ENCODE results near the gene GLT1D1. TPM values are rescaled to one million over a fixed set of nuclear protein-coding genes. Genes with fewer than 3 reads are reported as not detected.

The GLT1D1 gene
- total RNA-seq, 2 experiments from 2014 or later = 0.30 to 0.53 TPM

DNA sequence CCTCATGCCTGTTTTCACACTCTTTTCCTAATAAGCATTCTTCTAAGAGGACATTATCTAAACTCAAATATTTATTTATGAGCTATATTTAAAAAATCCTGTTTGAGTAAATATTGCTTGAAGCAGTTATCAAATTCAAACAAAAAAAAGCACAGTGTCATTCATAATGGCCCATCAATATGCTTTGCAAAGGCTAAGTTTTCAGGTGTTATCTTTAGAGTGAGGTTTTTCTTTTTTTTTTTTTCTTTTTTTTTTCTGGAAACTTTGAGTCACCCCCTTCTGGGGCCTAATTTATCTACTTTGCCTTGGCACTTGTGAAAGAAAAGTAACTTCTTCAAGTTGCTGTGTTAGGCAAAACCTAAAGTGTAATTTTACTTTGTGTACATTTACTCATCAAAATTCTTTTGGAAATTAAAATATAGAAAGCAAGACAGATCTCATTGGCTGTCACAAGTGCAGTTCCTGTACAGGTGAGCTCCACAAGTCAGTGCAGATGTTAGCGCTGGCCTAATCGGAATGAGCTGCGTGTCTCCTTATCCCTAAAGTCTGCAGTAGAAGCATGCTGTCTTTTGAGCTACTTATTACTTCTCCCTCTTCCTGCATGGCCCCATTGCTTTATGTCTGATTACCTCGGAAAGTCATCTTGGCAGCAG is 53.3 kb downstream of the GLT1D1 start:
- Mint-ChIP-seq H3K9me3 (ENCODE audit: low read depth) (no peaks in the 10 kb centered on the region), H3K4me3 (no peak overlapping the region), H3K36me3 (ENCODE audit: low read depth) (no peaks in the 10 kb centered on the region), H3K27me3 (no peaks in the 10 kb centered on the region), H3K27ac (no peak overlapping the region), H3K4me1 (peaks cover 8% of the 10 kb centered on the region)
- no peak for DNase-seq
- ChIA-PET CTCF (no interaction called here), POLR2A (no interaction called here)
- no peak for ATAC-seq
- intact Hi-C loops (cut with DNase I, micrococcal nuclease) = no loop called here

GRCh38 chr12:128908254-128908653 is 55.0 kb downstream of the GLT1D1 start:
- ChIA-PET CTCF (no interaction called here), POLR2A (no interaction called here)
- no peaks in the 10 kb centered on the region for H3K27me3 Mint-ChIP-seq
- DNase-seq (no peak), ATAC-seq (no peak)
- intact Hi-C loops (cut with DNase I, micrococcal nuclease) = no loop called here
- no peak overlapping the region for H3K4me3 Mint-ChIP-seq
- H3K36me3 Mint-ChIP-seq (ENCODE audit: low read depth) = no peaks in the 10 kb centered on the region
- H3K4me1 Mint-ChIP-seq = peaks cover 8% of the 10 kb centered on the region
- no peak overlapping the region for H3K27ac Mint-ChIP-seq
- no peaks in the 10 kb centered on the region for H3K9me3 Mint-ChIP-seq (ENCODE audit: low read depth)

DNA sequence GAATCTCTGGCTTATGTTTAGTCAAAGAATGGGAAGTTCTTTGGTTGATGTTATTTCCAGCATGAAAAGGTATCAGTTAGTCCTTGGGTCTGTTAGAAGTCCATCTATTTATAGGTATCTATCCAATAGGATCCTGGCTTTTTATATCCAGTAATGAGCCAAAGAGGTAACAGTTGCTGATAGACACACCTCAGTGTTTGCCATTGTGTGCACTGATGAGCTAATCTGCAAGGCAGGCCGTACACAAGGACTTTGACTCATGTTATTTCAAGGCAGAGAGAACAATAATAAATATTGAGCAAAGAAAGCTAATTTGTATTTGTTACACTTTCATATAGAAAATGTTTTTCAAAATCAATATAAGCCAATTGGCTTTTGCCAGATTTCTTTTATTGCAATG is 56.4 kb downstream of the GLT1D1 start:
- no peaks in the 10 kb centered on the region for H3K27me3 Mint-ChIP-seq
- POLR2A ChIA-PET = no interaction called here

DNA sequence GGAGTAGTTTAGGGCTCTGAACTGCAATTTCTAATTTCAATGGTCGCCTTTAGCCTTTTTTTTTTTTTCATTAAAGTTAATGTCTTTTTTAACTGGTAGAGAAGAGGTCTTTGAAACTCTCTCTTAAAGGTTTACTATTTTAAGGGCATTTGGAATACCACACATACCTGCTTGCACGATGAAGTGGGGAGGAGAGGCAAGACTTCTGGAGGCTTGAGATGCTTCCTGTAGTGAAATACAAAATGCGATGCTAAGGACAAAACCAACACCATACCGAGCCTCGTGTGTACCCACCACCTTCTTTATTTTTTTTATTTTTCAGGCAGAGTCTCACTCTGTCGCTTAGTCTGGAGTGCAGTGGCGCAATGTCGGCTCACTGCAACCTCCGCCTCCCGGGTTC is 57.4 kb downstream of the GLT1D1 start:
- intact Hi-C loops (cut with DNase I, micrococcal nuclease) = no loop called here
- CTCF ChIA-PET = no interaction called here
- Mint-ChIP-seq H3K36me3 (ENCODE audit: low read depth) (no peaks in the 10 kb centered on the region), H3K27me3 (no peaks in the 10 kb centered on the region), H3K4me3 (no peak overlapping the region), H3K27ac (no peak overlapping the region), H3K9me3 (ENCODE audit: low read depth) (no peaks in the 10 kb centered on the region), H3K4me1 (peaks cover 25% of the 10 kb centered on the region)
- no peak for DNase-seq
- no peak for ATAC-seq
- POLR2A ChIA-PET = no interaction called here

More for the DNA sequence above, 56.4 kb downstream of the GLT1D1 start:
- Mint-ChIP-seq H3K9me3 (ENCODE audit: low read depth) (no peaks in the 10 kb centered on the region), H3K4me3 (no peak overlapping the region), H3K4me1 (peaks cover 17% of the 10 kb centered on the region), H3K36me3 (ENCODE audit: low read depth) (no peaks in the 10 kb centered on the region), H3K27ac (no peak overlapping the region)
- ATAC-seq = no peak
- CTCF ChIA-PET = no interaction called here
- DNase-seq = no peak
- intact Hi-C loops (cut with DNase I, micrococcal nuclease) = no loop called here

DNA sequence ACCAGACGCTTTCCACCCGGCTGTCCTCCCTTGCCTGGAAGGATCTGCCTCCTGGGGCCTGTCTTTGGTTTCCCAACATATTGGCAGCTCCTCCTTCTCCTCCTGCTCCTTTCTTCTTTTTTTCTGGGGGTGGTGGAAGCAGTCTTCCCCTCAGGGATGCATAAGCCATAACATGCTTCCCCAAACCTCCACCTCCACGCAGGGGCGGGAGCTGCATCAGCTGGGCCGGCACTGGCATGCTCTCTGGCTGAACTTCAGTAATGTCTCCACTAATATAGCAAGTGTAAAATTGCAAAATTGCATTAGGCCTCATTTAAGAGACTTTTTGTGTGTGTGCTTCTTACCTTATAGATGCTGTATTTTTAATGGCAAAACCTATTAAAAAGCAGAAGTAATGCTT is 58.6 kb downstream of the GLT1D1 start:
- Mint-ChIP-seq H3K27ac (no peak overlapping the region), H3K36me3 (ENCODE audit: low read depth) (no peaks in the 10 kb centered on the region), H3K27me3 (no peaks in the 10 kb centered on the region), H3K4me1 (peaks cover 35% of the 10 kb centered on the region), H3K9me3 (ENCODE audit: low read depth) (no peaks in the 10 kb centered on the region), H3K4me3 (no peak overlapping the region)
- DNase-seq = no peak
- intact Hi-C loops (cut with DNase I, micrococcal nuclease) = no loop called here
- CTCF ChIA-PET = no interaction called here
- POLR2A ChIA-PET = no interaction called here
- no peak for ATAC-seq

DNA sequence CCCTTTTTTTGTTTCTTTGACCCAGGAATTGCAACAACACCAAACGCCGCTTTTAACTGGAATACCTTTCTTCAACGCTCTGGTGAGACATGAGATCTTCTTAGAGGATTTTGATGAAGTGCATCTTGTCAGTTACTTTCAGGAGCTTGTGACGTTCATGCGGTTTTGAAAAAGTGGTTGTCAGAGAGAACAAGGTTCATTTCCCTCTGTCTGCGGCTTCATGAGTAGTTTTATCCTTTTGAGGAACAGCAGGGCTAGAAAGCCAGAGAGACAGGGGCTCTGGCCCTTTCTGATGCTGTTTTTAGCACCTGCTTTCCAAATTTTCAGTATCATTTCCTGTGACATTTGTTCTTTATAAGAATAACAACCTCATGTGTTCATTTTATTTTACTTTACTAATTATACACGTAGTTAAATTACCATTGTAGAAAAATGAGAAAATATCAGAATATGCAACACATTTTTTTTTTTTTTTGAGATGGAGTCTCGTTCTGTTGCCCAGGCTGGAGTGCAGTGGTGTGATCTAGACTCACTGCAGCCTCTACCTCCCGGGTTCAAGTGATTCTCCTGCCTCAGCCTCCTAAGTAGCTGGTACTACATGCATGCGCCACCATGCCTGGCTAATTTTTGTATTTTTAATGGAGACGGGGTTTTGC is 61.8 kb downstream of the GLT1D1 start:
- H3K27me3 Mint-ChIP-seq = no peaks in the 10 kb centered on the region
- ChIA-PET CTCF (no interaction called here), POLR2A (no interaction called here)
- peak overlapping the region; percentile 6 for H3K4me3 Mint-ChIP-seq
- DNase-seq = peak; percentile 76
- peak; percentile 83 for ATAC-seq
- intact Hi-C loops (cut with DNase I, micrococcal nuclease) = loop anchor here (1.0 to 2.0 kb wide), 3 partner anchors 90 to 132 kb away; no protein-coding TSS in a partner anchor
- H3K36me3 Mint-ChIP-seq (ENCODE audit: low read depth) = no peaks in the 10 kb centered on the region
- H3K9me3 Mint-ChIP-seq (ENCODE audit: low read depth) = no peaks in the 10 kb centered on the region
- peak overlapping the region; percentile 78 for H3K27ac Mint-ChIP-seq
- H3K4me1 Mint-ChIP-seq = peaks cover 59% of the 10 kb centered on the region

- DNase-seq (no peak), ATAC-seq (peak; percentile 31)
- no peak overlapping the region for H3K4me3 Mint-ChIP-seq
- intact Hi-C loops (cut with DNase I, micrococcal nuclease) = no loop called here
- H3K27me3 Mint-ChIP-seq = peaks cover 2% of the 10 kb centered on the region
- no peaks in the 10 kb centered on the region for H3K9me3 Mint-ChIP-seq (ENCODE audit: low read depth)
- peaks cover 62% of the 10 kb centered on the region for H3K4me1 Mint-ChIP-seq
- no peaks in the 10 kb centered on the region for H3K36me3 Mint-ChIP-seq (ENCODE audit: low read depth)
- ChIA-PET POLR2A (no interaction called here), CTCF (interaction anchor here (0.7 kb wide), 1 partner anchor 133 kb away, joined by 3 read pairs; no protein-coding TSS in a partner anchor)
- H3K27ac Mint-ChIP-seq = peak overlapping the region; percentile 78
Observed at GRCh38 chr12:128916425-128916824, 63.1 kb downstream of the GLT1D1 start.

GRCh38 chr12:128918481-128919260 is 65.4 kb downstream of the GLT1D1 start:
- H3K27ac Mint-ChIP-seq = peak overlapping the region; percentile 66
- intact Hi-C loops (cut with DNase I, micrococcal nuclease) = no loop called here
- ATAC-seq (peak; percentile 69), DNase-seq (peak; percentile 50)
- POLR2A ChIA-PET = no interaction called here
- no peak overlapping the region for H3K4me3 Mint-ChIP-seq
- no peaks in the 10 kb centered on the region for H3K36me3 Mint-ChIP-seq (ENCODE audit: low read depth)
- H3K27me3 Mint-ChIP-seq = peaks cover 7% of the 10 kb centered on the region
- H3K9me3 Mint-ChIP-seq (ENCODE audit: low read depth) = no peaks in the 10 kb centered on the region
- peaks cover 60% of the 10 kb centered on the region for H3K4me1 Mint-ChIP-seq
- CTCF ChIA-PET = no interaction called here

- no peak for ATAC-seq
- DNase-seq = no peak
- H3K36me3 Mint-ChIP-seq (ENCODE audit: low read depth) = no peaks in the 10 kb centered on the region
- ChIA-PET CTCF (interaction anchor here (0.6 kb wide), 1 partner anchor 19 kb away, joined by 3 read pairs; no protein-coding TSS in a partner anchor), POLR2A (no interaction called here)
- peaks cover 46% of the 10 kb centered on the region for H3K4me1 Mint-ChIP-seq
- intact Hi-C loops (cut with DNase I, micrococcal nuclease) = no loop called here
- no peaks in the 10 kb centered on the region for H3K9me3 Mint-ChIP-seq (ENCODE audit: low read depth)
- H3K27ac Mint-ChIP-seq = no peak overlapping the region
- peaks cover 7% of the 10 kb centered on the region for H3K27me3 Mint-ChIP-seq
- no peak overlapping the region for H3K4me3 Mint-ChIP-seq
Observed at GRCh38 chr12:128920468-128920867, 67.2 kb downstream of the GLT1D1 start.

GRCh38 chr12:128928361-128928760 is 75.1 kb downstream of the GLT1D1 start:
- Mint-ChIP-seq H3K4me1 (peaks cover 9% of the 10 kb centered on the region), H3K36me3 (ENCODE audit: low read depth) (no peaks in the 10 kb centered on the region)
- intact Hi-C loops (cut with DNase I, micrococcal nuclease) = no loop called here

DNA sequence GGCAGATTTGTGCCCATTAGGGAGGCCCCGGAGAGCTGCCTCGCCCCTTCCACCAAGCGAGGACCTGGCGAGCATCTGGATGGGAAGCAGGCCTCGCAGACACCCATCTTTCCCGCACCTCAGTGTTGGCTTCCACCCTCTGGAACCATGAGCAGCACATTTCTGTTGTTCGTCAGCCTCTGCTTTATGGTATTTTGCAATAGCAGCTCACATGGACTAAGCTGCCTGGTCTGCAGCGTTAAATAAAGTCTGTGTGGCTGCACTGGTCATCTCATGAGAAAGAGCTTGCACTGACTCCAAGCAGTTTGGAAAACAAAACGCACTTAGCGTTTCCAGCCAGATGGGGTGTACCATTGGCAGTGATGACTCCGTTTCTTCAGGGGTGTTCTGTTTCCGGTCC is 75.8 kb downstream of the GLT1D1 start:
- Mint-ChIP-seq H3K4me1 (peaks cover 9% of the 10 kb centered on the region), H3K27me3 (peaks cover 5% of the 10 kb centered on the region), H3K27ac (no peak overlapping the region), H3K36me3 (ENCODE audit: low read depth) (no peaks in the 10 kb centered on the region), H3K4me3 (no peak overlapping the region), H3K9me3 (ENCODE audit: low read depth) (no peaks in the 10 kb centered on the region)
- intact Hi-C loops (cut with DNase I, micrococcal nuclease) = no loop called here
- DNase-seq (no peak), ATAC-seq (no peak)
- CTCF ChIA-PET = interaction anchor here (1.4 kb wide), 1 partner anchor 9 kb away, joined by 3 read pairs; no protein-coding TSS in a partner anchor
- POLR2A ChIA-PET = no interaction called here

More at GRCh38 chr12:128928361-128928760, 75.1 kb downstream of the GLT1D1 start:
- ChIA-PET CTCF (interaction anchor here (1.4 kb wide), 1 partner anchor 10 kb away, joined by 3 read pairs; no protein-coding TSS in a partner anchor), POLR2A (no interaction called here)
- Mint-ChIP-seq H3K4me3 (no peak overlapping the region), H3K9me3 (ENCODE audit: low read depth) (no peaks in the 10 kb centered on the region), H3K27ac (no peak overlapping the region), H3K27me3 (peaks cover 2% of the 10 kb centered on the region)
- DNase-seq = no peak
- ATAC-seq = no peak

DNA sequence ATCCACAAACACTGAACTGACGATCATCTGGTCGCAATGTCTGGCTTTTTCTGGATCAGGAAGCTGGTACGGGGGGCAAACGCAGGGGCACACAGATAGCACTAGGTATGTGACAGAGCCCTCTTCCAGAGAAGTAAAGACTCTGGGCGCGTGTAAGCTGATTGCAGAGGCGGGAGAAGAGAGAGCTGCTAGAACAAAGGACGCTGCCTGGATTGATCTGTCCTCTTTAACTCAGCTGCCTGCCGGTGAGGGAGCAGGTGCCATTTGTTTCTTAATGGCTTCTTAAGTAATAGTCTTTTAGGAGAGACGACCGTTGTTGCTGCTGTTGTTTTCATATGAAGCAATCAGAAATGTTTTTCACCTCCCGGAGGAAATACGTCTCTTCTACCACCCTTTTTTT is 77.3 kb downstream of the GLT1D1 start:
- H3K9me3 Mint-ChIP-seq (ENCODE audit: low read depth) = no peaks in the 10 kb centered on the region
- intact Hi-C loops (cut with DNase I, micrococcal nuclease) = no loop called here
- POLR2A ChIA-PET = no interaction called here
- ATAC-seq (no peak), DNase-seq (no peak)
- no peak overlapping the region for H3K27ac Mint-ChIP-seq
- peaks cover 5% of the 10 kb centered on the region for H3K27me3 Mint-ChIP-seq
- H3K4me3 Mint-ChIP-seq = no peak overlapping the region
- peaks cover 9% of the 10 kb centered on the region for H3K4me1 Mint-ChIP-seq
- no peaks in the 10 kb centered on the region for H3K36me3 Mint-ChIP-seq (ENCODE audit: low read depth)
- CTCF ChIA-PET = no interaction called here
